ENCODE measurements around the gene HUS1B. TPM values are rescaled to one million over a fixed set of nuclear protein-coding genes. Genes with fewer than 3 reads are reported as not detected.

The HUS1B gene
- 0.66 and 0.99 TPM in 2 replicates for total RNA-seq

DNA sequence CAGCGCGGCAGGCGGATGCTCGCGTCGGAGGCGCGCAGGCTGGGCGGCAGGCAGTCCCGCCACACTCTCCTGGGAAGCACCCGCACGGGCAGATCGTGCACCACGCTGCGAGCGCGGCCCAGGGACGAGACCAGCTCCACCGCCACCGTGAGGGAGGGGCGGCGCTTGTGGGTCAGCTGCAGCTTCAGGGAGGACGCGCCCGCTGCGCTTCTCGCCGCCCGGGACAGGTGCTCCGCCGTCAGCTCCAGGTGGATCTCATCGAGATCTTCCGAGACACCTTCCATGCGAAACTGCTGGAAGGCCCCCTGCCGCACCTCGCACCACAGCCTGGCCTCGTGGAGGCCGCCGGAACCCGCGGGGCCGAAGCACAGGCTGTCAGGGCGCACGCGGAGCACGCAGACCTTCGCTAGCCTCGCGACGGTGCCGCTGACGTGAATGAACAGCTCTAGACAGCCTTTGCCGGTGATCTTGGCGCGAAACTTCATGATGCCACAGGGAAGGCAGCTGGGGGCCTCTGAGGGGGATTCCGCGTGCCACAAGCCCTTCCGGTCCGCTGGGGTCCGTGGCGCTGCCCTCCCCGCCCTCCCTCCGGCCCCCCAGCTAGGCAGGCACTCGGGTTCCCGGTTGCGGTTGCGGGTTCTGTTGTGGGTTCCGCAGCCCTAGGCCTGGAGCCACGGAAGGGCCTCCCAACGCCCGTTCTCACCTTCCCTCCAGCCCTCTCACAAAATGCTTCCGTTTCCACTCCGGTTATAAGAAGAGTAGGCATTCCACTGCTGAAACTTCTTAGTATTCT is at the start of gene HUS1B:
HUS1B (minus strand) TSS at position 641 of the 793 bp plus-strand sequence; CDS start at position 485, 156 bp downstream.

DNA sequence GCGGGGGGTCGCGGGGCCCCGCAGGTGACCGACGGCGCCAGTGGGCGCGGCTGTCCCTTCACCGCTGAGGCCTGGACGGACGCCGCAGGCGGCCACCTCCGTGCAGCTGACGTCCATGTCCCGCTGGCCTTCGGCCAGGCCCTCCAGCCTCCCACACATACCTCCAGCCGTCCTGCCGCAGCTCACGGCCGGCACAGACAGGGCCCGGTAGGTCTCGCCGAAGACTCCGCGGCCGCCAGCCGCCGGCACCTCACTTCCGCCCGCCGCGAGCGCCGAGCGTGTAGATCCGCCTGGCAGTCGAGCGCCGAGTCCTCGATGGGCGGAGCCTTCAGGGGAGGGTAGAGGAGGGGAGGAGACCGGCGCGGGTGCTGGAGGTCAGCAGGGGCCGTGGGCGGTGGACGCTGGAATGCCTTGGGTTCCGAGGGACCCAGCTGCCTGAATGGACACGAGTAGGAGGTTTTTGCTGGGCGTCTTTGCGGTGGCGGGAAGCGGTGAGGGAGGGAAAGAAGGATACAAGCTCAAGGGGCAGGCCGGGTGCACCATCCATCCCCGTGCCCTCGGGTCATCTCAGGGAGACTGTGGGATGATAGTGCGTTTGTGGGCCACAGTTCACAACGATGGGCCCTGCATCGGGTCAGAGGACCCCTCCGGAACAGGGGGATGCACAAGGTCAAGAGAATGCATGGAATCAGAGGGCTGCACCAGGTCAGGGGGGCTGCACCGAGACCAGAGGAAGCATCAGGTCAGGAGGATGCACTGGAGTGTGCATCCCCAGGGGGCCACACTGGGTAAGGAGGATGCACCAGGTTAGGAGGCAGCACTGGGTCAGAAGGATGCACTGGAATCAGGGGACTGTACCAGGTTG is 36.2 kb upstream of the HUS1B start, which contains the start of gene EXOC2:
EXOC2 (minus strand) TSS at position 282 of the 865 bp plus-strand sequence. CDS start 55,321 bp downstream, outside the sequence.

Other genes with a start within 250 kb of the HUS1B start
- gene EXOC2, start 36.0 kb upstream of the HUS1B start, total RNA-seq: 36.3 and 37.9 TPM in 2 replicates